Suppressor macrophage treated with lipopolysaccharide for 1 hour (primary cell): ENCODE measurements around the gene DNMT1.
"Not testable (repeated sequence)": the region's sequence is repeated elsewhere in the genome, so short reads cannot be mapped to it uniquely, and the experiment has no call there.

ENCODE experiments used
- DNase-seq, 3 donors: peaks; one replicate each; pipeline ENCODE4 v3.0.0-alpha.2; 2020 to 2022

Gene DNMT1

DNA sequence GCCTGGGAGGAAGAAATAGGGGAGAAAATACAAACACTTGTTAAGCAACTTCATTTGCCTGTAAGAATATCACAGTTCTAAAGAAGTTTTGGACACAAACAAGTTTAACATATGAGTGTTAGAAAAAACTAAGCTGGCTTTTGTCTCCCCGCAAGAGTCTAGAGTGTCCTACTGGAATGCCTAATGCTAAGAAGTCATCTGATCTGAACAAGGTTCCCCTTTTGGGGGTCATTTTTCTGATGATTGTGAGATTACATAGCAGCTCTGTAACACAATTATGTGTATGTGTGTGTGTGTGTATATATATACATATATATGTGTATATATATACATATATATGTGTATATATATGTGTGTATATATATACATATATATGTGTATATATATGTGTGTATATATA, 12.7 kb downstream of the DNMT1 start:
- peak; percentile 29 to 46 (median 46) for DNase-seq

- no peak for DNase-seq
Measured at GRCh38 chr19:10180459-10180858, 14.3 kb downstream of the DNMT1 start.

GRCh38 chr19:10180024-10180423, 14.7 kb downstream of the DNMT1 start:
- not testable (repeated sequence) for DNase-seq

DNA sequence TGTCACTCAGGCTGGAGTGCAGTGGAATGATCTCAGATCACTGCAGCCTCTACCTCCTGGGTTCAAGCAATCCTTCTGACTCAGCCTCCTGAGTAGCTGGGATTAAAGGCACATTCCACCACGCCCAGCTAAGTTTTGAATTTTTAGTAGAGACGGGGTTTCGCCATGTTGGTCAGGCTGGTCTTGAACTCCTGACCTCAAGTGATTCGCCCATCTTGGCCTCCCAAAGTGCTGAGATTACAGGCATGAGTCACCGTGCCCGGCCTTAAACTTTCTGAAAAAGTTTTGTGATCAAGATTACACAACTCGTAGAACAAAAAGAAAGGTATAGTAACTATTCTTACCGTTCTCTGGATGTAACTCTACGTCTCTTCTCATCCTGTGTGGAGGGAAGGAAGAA, 21.2 kb downstream of the DNMT1 start:
- no peak for DNase-seq

DNA sequence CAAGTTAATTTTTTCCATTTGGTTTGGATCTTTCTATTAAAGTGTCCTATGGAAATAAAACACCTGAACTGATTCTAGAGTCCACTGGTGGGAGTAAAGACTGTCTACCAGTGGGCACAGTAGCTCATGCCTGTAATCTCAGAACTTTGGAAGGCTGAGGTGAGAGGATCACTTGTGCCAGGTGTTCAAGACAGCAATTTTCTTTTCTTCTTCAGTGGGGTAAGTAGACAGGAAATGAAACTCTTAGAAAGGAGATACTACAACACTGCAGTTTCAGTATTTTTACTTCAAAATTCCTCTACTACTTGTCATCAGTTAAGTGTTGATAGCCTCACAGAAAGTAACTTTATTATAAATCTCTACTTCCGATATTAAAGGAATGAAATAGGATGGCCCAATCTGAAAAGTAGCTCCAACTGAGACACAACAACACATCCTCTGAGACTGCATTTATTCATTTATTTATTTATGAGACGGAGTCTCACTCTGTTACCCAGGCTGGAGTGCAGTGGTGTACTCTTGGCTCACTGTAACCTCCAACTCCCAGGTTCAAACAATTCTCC, 26.3 kb downstream of the DNMT1 start:
- DNase-seq = no peak

DNA sequence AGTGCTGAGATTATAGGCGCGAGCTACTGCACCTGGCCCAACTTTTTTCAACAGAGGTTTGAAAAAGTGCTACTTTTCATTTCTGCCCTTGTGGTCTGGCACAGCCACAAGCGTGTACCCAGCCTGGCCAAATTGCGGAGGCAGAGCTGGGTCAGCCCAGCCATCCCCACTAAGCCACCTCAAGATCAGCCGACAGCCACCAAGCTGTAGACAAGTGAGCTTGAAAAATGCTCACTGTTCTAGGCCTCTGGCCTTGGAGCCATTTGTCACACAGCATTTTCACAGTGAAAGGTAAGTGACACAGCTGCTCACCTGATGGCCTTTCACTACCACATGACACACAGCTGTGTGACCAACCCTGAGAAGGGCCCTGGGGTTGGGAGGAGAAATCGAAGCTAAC, 27.3 kb downstream of the DNMT1 start:
- no peak for DNase-seq

GRCh38 chr19:10166501-10166900, 28.3 kb downstream of the DNMT1 start:
- not testable (repeated sequence) for DNase-seq

- no peak for DNase-seq
Measured at GRCh38 chr19:10166046-10166445, 28.7 kb downstream of the DNMT1 start.

- no peak for DNase-seq
Measured at GRCh38 chr19:10163536-10163935, 31.2 kb downstream of the DNMT1 start.

- no peak for DNase-seq
Measured at GRCh38 chr19:10159610-10160009, 35.1 kb downstream of the DNMT1 start.

- no peak for DNase-seq
Measured at GRCh38 chr19:10158485-10158884, 36.3 kb downstream of the DNMT1 start.

GRCh38 chr19:10158071-10158470, 36.7 kb downstream of the DNMT1 start:
- DNase-seq = no peak

- peak; percentile 52 to 61 (median 57) for DNase-seq
Measured at GRCh38 chr19:10155839-10156238, 38.9 kb downstream of the DNMT1 start.

- DNase-seq = no peak
Measured at GRCh38 chr19:10152100-10152499, 42.7 kb downstream of the DNMT1 start.

- DNase-seq = no peak
Measured at GRCh38 chr19:10151521-10151920, 43.2 kb downstream of the DNMT1 start.

- no peak for DNase-seq
Measured at GRCh38 chr19:10149427-10149826, 45.3 kb downstream of the DNMT1 start.

GRCh38 chr19:10146142-10146541, 48.6 kb downstream of the DNMT1 start:
- no peak for DNase-seq

GRCh38 chr19:10145031-10145430, 49.7 kb downstream of the DNMT1 start:
- peak in 2 of 3 donors; percentile 13 to 14 for DNase-seq

DNA sequence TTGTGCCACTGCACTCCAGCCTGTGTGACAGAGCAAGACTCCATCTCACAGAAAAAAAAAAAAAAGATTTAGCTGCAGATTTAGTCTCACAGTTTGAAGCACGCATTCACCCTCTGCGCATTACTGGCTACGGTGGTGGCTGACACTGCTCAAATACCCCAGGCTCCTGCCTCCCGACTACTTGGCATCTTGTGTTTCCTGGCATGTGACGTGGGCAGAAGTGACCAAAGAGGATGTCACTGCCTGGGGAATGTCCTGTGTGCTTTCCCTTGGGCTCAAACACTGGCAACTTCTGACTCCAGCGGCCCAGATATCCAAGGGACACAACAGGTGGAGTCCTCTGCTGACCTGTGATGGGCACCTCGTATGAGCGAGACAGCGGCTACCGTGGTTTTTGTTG, 50.4 kb downstream of the DNMT1 start:
- peak; percentile 71 to 80 (median 76) for DNase-seq

DNA sequence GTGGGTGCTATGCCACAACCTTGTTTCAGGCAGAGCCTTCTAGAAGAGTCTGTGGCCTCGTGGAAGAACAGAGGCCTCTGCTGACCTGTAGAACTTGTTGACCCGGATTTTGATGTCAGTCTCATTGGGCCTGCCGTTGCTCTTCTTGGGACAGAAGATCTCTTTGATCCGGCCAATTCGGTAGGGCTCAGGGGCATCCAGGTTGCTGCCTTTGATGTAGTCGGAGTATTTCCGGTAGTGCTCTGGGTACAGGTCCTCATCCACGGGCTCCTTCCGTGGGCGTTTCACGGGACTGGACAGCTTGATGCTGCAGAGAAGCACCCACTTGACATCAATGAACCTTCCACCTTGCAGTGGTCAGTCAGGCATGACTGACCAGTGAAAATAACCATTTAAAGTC, 51.1 kb downstream of the DNMT1 start:
- no peak for DNase-seq

DNA sequence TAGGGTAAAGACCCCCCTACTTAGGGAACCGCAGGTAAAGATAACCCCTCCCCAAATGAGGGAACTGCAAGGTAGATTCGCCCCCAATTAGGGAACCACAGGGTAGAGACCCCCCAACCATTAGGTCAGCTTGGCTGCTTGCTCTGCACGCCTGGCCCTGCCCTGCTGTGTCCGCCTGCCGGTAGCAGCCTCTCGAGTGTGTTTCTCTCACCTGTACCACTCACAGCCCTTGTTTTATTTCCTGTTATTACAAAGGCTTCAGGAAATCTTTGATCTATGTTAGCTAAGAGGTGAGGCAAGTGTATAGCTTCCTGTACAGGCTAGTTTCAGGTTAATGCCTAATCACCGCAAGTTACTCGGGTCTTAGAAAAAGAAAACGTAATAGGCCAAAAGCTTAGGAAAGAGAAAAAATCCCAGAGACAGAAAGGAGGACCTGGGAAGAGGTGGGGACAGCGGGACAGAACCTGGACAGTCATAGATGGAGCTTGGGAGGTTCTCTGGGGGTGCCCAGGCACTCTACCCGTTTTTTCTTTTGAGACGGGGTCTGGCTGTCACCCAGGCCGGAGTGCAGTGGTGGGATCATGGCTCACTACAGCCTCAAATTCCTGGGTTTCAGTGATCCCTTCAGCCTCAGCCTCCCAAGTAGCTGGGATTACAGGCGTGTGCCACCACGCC, 51.9 kb downstream of the DNMT1 start:
- DNase-seq = no peak

- DNase-seq = no peak
Measured at GRCh38 chr19:10141973-10142372, 52.8 kb downstream of the DNMT1 start.

- DNase-seq = no peak
Measured at GRCh38 chr19:10141479-10141878, 53.3 kb downstream of the DNMT1 start.

DNA sequence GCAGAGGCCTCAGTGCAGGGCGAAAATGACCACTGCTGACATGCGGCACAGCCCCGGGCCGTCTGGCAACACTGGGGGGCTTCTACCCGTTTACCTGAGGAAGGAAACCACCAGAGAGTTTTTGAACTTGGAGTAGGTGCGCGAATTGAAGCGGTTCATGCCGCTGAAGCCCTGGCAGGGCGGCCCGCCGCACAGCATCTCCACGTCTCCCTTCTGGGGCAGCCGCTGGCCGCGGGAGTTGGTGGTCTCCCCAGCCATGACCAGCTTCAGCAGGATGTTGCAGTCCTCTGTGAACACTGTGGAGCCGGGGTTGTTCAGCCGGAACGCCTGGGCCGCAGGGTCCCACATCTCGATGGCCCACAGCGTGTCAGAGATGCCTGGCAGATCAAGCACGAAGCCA, 54.8 kb downstream of the DNMT1 start:
- DNase-seq = no peak
